HL-60 (cell line): ENCODE results near the gene DSE.

Experiments
- DNase-seq, 2 experiments: peaks; one replicate each; pipeline ENCODE4 v3.0.0-alpha.2; 2010 to 2020; ENCODE audit warnings: low read depth in 1 of 2, low spot score in 1 of 2
- H3K27ac ChIP-seq: fragments of 250-450 bp; sonication (Bioruptor Pico); replicated peaks from 2 replicates; pipeline ENCODE4 v1.5.1; 2020; ENCODE audit warnings: mild to moderate bottlenecking, moderate library complexity
- H3K27me3 ChIP-seq: fragments of 250-450 bp; sonication (Bioruptor Pico); 2 replicates; pipeline ENCODE4 v1.5.1; 2021; ENCODE audit warnings: mild to moderate bottlenecking, moderate library complexity; ENCODE audit not compliant: insufficient read depth, poor library complexity, severe bottlenecking
- H3K4me3 ChIP-seq: replicated peaks from 2 replicates; pipeline ENCODE4 v1.5.1; 2011; ENCODE audit warnings: mild to moderate bottlenecking, control low read depth, low read length; ENCODE audit not compliant: insufficient read depth
- GABPA ChIP-seq: IDR thresholded peaks from 2 replicates; pipeline ENCODE4 v1.6.1; 2012; ENCODE audit warnings: low read depth
- POLR2AphosphoS5 ChIP-seq: IDR thresholded peaks from 2 replicates; pipeline ENCODE4 v1.6.1; 2012; ENCODE audit warnings: low read depth
- SPI1 ChIP-seq: IDR thresholded peaks from 2 replicates; pipeline ENCODE4 v1.6.1; 2012; ENCODE audit warnings: low read depth, mild to moderate bottlenecking, borderline replicate concordance
- TF ChIP-seq, protein P1 (sequence below): IDR thresholded peaks from one replicate; pipeline ENCODE4 v1.5.1; 2011; ENCODE audit warnings: low read length, control low read depth, inconsistent platforms; ENCODE audit not compliant: insufficient read depth
- TF ChIP-seq, protein P2 (sequence below): IDR thresholded peaks from 2 replicates; pipeline ENCODE4 v1.6.1; 2012; ENCODE audit warnings: low read depth; ENCODE audit not compliant: insufficient replicate concordance

Gene DSE

DNA sequence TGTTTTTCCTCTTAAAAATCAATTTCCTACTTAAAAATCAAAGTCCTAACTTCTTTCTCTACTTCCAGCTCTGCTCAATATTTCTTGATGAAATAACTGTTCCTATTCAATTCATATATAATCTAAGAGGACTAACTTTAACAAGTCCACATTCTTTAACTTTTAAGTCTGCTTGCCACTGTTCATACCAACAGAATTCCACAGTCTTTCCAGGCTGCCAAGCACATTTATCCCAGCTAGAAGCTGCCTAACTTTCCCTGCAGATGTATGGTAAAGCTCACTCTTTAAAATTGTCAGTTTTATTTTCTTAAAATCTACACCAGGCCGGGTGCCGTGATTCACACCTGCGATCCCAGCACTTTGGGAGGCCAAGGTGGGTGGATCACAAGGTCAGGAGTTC is 102.0 kb downstream of the DSE start:
- Histone ChIP-seq H3K27ac (no peak overlapping the region), H3K27me3 (no peaks in the 10 kb centered on the region), H3K4me3 (no peak overlapping the region)
- DNase-seq = no peak
- TF ChIP-seq POLR2AphosphoS5 (no peak), GABPA (no peak), SPI1 (no peak)
- TF ChIP-seq, protein P1, sequence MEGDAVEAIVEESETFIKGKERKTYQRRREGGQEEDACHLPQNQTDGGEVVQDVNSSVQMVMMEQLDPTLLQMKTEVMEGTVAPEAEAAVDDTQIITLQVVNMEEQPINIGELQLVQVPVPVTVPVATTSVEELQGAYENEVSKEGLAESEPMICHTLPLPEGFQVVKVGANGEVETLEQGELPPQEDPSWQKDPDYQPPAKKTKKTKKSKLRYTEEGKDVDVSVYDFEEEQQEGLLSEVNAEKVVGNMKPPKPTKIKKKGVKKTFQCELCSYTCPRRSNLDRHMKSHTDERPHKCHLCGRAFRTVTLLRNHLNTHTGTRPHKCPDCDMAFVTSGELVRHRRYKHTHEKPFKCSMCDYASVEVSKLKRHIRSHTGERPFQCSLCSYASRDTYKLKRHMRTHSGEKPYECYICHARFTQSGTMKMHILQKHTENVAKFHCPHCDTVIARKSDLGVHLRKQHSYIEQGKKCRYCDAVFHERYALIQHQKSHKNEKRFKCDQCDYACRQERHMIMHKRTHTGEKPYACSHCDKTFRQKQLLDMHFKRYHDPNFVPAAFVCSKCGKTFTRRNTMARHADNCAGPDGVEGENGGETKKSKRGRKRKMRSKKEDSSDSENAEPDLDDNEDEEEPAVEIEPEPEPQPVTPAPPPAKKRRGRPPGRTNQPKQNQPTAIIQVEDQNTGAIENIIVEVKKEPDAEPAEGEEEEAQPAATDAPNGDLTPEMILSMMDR = no peak
- TF ChIP-seq, protein P2, sequence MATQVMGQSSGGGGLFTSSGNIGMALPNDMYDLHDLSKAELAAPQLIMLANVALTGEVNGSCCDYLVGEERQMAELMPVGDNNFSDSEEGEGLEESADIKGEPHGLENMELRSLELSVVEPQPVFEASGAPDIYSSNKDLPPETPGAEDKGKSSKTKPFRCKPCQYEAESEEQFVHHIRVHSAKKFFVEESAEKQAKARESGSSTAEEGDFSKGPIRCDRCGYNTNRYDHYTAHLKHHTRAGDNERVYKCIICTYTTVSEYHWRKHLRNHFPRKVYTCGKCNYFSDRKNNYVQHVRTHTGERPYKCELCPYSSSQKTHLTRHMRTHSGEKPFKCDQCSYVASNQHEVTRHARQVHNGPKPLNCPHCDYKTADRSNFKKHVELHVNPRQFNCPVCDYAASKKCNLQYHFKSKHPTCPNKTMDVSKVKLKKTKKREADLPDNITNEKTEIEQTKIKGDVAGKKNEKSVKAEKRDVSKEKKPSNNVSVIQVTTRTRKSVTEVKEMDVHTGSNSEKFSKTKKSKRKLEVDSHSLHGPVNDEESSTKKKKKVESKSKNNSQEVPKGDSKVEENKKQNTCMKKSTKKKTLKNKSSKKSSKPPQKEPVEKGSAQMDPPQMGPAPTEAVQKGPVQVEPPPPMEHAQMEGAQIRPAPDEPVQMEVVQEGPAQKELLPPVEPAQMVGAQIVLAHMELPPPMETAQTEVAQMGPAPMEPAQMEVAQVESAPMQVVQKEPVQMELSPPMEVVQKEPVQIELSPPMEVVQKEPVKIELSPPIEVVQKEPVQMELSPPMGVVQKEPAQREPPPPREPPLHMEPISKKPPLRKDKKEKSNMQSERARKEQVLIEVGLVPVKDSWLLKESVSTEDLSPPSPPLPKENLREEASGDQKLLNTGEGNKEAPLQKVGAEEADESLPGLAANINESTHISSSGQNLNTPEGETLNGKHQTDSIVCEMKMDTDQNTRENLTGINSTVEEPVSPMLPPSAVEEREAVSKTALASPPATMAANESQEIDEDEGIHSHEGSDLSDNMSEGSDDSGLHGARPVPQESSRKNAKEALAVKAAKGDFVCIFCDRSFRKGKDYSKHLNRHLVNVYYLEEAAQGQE = no peak

DNA sequence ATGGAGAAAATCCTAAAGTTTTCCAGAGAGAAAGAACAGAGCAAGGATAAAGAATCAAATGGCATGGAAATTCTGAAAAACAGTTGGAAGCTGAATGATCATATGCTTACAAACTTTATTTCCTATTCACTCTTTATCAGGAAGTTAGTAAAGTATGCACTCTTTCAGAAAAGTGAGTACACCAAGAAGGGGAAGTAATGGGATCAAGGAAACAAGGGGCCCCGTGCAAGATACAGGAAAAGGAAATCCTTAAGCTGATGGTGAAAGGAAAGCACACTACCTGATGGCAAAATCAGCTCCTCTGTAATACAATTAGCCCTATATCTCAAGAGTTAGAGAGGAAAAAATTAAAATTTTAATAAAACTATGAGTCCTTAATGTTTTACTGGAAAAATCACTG is 104.4 kb downstream of the DSE start:
- no peaks in the 10 kb centered on the region for H3K27me3 ChIP-seq
- TF ChIP-seq SPI1 (peak; percentile 11; the same call in 1 of the 2 replicates), POLR2AphosphoS5 (no peak)
- TF ChIP-seq, protein P1 = no peak
- TF ChIP-seq, protein P2 = no peak
- H3K27ac ChIP-seq = peak overlapping the region; percentile 89
- no peak overlapping the region for H3K4me3 ChIP-seq
- DNase-seq = peak in 1 of 2 experiments; percentile 72

DNA sequence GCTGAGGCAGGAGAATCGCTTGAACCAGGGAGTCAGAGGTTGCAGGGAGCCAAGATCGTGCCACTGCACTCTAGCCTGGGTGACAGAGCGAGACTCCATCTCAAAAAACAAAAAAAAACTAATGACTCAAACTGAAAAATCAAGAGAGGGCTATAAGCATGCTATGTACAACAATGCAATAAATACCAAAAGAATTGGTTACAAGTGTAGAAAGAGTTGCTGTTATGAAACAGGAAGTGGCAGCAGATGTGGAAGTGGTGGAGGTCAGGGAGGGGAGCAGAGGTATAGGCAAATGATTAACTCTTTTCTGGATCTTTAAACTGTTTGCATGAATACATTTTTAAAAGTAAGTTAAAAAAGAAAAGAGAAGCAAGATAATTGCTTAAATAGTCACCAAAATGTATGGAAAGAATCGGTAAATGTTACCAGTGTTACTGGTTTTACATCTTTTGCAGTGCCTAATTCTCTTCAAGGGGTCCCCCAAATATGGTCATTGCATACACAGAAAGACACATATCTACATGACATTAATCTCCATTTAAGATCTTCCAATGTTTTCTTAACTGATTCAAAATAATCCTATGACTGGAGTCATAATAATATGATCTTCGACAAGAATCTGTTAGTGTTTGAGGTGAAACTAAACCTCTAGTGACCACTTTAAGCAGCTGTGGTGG is 105.4 kb downstream of the DSE start:
- Histone ChIP-seq H3K4me3 (no peak overlapping the region), H3K27ac (peak overlapping the region; percentile 89), H3K27me3 (no peaks in the 10 kb centered on the region)
- peak; percentile 75 to 84 for DNase-seq
- TF ChIP-seq GABPA (no peak), SPI1 (peak; percentile 92), POLR2AphosphoS5 (peak; percentile 64; the same call in 1 of the 2 replicates)

DNA sequence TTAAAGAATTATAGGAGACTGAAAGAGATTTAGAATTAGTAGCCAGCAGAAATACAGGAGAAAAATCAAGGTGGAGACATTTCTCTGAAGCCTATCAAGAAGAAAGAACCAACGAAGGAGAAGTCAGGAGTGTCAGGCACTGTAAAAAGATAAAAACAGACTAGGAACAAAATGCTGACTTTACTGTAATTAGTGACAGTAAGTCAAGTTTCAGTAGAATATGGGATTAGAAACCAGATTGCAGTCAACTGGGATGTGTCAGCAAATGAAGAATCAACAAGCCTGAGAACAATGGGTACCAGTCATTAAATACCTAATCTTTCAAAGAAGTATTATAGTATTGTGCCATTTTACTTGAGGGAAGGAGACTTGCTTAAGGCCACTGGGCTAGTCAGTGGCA is 112.0 kb downstream of the DSE start:
- no peaks in the 10 kb centered on the region for H3K27me3 ChIP-seq
- H3K27ac ChIP-seq = no peak overlapping the region
- no peak for DNase-seq
- no peak overlapping the region for H3K4me3 ChIP-seq
- TF ChIP-seq, protein P2 = no peak
- TF ChIP-seq POLR2AphosphoS5 = no peak
- no peak for TF ChIP-seq GABPA
- TF ChIP-seq, protein P1 = no peak
- no peak for TF ChIP-seq SPI1
